GM21717 (cell line): ENCODE measurements around the gene NAA10.

ENCODE experiments used
- ATAC-seq: cut with Tn5 transposase; IDR thresholded peaks from one replicate; pipeline ENCODE4 v1.9.1; 2021; ENCODE audit warnings: mild to moderate bottlenecking, moderate library complexity; ENCODE audit not compliant: unreplicated experiment

NAA10 gene

GRCh38 chrX:153934762-153935325 is at the start of gene NAA10:
Gene NAA10, minus strand, starts transcription at chrX:153935037. Its CDS starts 133 bp downstream, at chrX:153934904.
- ATAC-seq = peak; percentile 81

- ATAC-seq = no peak
These were observed 48.5 kb upstream of the NAA10 start for GRCh38 chrX:153983321-153983801.

DNA sequence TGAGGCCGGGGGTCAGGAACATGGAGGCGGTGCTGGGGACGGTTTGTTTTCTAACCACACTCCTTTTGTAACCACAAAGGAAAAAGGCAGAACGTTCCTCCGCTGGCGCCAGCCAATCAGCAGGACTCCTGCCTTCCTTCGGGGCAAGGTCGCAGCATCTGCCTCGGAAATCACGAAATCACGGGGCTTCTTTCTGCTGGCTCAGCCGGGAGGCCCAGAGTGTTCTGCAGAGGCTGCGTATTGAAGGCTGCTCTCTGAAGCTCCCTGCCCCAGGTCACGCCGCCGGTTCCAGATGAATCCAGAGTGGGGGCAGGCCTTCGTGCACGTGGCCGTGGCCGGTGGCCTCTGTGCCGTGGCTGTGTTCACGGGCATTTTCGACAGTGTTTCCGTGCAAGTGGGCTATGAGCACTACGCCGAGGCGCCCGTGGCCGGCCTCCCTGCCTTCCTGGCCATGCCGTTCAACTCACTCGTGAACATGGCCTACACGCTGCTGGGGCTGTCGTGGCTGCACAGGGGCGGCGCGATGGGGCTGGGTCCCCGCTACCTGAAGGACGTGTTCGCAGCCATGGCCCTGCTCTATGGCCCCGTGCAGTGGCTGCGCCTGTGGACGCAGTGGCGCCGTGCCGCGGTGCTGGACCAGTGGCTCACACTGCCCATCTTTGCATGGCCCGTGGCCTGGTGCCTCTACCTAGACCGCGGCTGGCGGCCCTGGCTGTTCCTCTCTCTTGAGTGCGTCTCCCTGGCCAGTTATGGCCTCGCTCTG is 47.1 kb upstream of the NAA10 start:
- no peak for ATAC-seq

DNA sequence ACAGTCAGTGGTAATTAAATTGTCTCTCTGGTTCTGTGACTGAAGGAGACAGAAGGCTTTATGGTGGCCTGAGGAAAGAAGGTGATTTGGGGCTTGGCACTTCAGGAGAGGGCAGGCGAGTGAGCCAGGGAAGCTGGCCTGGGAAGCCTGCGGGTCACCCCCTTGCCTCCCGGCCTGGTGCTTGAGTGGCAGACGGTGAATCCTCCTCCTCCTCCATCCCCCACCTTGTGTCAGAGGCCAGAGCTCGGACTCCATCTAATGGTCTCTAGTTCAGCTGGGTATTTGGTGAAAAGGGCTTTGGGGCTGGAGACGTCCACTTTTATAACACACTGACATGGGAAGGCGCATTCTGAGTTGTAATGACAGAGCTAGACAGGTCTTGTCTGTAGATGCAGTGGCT is 46.4 kb upstream of the NAA10 start:
- no peak for ATAC-seq

DNA sequence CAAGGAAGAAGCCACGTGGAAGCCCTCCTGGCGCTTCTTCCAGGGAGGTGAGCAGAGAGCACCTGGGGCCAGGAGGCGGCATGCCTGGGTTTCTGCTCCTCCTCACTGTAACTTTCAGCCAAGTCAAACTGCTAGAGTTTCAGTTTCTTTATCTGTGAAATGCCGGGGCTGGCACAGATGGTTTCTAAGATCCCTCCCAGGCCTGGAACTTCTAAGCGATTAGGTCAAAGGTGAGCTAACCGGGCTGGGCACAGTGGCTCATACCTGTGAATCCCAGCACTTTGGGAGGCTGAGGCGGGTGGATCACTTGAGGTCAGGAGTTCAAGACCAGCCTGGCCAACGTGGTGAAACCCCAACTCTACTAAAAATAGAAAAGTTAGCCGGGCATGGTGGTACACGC is 45.6 kb upstream of the NAA10 start:
- ATAC-seq = peak; percentile 52

DNA sequence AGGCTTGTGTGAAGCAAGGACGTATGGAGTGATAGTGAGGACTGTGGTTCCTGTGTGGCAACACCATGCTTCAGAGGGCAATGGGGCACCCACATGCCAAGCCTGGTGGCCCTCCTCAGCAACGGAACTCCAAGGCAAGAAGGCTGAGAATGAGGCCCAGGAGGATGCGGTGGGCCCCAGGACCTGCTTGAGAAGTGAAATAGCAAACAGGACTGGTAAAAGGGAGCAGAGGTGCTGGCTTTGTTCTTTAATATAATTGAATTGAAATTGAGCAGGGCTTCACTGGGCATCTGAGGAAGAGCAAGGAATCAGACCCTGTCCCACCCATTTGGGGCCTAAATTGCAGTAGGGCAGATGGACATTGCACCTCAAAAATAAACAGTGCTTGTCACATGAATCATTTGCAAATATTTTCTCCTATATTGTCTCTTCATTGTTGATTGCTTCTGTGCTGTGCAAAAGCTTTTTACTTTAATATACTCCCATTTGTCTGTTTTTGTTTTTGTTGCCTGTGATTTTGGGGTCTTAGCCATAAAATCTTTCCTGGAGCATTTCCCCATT is 40.0 kb upstream of the NAA10 start:
- ATAC-seq = no peak

GRCh38 chrX:153974003-153974725 is 39.3 kb upstream of the NAA10 start:
- no peak for ATAC-seq

GRCh38 chrX:153973127-153974002 is 38.5 kb upstream of the NAA10 start:
- no peak for ATAC-seq

DNA sequence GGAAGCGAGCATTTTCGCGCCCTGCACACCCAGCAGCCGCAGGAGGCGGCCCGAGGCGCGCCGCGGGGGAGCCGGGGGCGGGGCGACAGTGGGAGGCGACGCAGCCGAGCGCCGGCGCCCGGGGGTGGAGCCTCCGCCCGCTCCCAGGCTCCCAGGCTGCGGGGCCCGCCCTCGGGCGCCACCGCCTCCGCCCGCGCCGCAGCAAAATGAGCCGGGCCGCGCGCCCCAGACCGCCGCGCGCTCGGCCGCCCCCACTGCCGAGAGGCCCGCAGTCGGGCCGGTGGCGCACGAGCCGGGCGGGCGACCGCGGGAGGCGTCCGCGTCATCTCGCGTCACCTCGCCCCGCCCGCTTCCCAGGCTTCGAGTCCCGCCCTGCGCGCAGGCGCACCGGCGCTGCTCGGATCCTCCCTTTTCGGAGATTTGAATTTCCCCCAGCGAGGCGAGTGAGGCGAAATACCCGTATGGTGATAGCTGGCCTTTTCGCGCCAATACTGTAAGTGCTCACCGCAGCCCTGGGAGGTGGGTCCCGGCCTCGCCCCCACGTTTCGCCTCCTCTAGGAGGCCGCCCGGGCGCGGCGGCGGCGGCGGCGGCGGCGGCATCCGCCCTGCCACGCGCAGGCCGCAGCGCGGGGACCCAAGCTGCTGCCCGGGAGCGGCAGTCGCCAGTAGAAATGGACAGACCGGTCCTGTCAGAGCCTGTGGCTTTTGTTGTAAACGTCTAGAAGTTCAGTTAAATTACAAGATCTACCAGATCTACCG is 37.7 kb upstream of the NAA10 start, which contains the start of gene TMEM187:
TMEM187 (plus strand) TSS at position 387 of the 759 bp plus-strand sequence. CDS start 9,309 bp downstream, outside the sequence.
- ATAC-seq = peak; percentile 44

DNA sequence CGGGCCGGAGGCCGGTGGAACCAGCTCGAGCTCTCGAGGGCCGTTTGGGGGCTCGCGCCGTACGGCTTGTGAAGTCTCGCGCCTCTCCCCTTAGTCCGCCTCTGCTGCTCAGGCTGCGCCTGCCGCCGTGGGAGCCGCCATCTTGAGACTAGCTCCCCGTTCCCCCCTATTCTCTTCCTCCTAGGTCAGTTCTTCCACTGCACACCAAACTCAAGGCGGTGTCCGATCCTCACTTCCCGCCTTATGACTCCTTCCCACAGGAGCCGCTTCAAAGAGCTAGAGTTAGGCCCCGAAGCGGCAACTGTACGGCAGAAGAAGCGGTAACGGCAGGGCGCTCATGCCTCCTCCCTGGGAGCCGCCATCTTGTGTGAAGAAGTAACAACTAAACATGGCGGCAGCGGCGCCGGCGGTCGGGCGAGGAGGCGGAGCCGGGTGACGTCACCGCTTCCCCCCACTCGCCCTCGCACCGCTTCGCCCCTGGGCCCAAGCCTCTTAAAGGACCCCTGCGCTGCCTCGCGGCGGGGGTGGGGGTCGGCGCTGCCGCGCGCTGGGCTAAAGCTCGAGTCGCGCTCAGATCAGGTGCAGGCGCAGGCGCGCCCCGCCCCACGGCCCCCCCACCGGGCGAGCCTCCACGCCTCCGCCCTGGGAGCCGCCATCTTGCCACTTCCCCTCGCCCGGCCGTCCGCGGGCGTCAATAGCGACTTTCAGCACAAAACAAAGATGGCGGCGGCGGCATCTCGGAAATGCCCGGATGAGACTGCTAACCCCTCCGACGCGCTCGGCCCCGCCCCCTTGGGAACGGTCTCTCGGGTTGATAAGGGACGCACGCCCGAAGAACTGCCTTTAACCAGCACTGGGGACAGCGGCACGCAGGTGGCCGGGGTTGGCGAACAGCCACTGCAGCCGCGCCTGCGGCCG is 36.9 kb upstream of the NAA10 start, which contains the start of gene HCFC1:
HCFC1 (minus strand) TSS at position 369 of the 918 bp plus-strand sequence. CDS start 978 bp downstream, outside the sequence.
- ATAC-seq = peak; percentile 48

- ATAC-seq = peak; percentile 47
These were observed 36.2 kb upstream of the NAA10 start for GRCh38 chrX:153971124-153971449.

DNA sequence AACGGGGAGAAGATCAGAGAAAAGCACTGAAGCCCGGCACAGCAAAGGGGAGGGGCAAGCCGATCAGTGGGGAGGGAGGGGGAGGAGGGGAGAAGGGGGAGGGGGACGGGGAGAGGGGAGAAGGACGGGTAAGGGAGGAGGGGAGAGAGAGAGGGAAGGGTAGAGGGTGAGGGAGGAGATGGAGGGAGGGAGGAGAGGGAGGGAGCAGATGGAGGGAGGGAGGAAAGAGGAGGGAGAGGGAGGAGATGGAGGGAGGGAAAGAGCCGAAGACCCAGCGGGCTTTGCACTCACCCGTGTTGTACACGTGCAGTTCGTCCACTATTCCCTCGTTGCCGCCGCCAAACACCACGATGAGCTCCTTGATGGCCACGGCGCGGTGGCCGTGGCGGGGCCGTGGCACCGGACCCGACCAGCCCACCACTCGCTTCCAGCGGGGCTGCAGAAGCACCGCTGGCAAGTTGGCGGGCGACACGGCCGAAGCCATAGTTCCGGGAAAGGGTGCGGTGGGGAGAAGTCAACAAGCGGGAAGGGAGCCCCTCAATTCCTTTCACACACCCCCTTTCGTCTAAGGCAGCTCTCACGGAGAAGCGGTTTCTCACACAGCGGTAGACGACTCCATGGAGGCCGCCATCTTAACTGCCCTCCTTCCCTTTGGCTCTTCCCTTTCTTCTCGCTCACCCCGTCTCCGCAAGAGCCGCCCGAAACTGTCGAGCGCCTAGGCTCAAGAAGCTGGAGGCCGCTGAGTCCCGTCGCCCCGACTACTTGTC is 35.7 kb upstream of the NAA10 start:
- peak; percentile 9 for ATAC-seq

DNA sequence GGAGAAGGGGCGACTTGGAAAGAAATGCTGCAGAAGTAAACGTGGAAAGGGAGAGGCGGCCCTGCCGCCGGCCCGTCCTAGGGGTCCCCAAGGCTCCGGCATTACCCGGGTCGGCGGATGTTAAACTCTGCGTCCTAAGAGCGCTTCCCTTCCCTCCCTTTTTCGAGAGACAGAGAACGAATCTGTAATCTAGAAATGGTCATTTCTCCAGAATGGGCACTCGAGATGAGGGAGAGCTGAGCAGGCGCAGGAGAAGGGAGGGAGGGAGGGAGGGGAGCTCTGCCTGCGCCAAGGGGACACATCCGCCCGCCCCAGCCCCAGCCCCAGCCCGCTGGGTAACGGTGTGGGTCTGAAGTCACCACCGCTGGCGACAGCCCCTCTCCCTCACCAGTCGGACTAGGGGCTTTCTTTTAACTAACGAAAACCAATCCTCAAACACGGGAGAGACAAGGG is 35.1 kb upstream of the NAA10 start:
- ATAC-seq = no peak

DNA sequence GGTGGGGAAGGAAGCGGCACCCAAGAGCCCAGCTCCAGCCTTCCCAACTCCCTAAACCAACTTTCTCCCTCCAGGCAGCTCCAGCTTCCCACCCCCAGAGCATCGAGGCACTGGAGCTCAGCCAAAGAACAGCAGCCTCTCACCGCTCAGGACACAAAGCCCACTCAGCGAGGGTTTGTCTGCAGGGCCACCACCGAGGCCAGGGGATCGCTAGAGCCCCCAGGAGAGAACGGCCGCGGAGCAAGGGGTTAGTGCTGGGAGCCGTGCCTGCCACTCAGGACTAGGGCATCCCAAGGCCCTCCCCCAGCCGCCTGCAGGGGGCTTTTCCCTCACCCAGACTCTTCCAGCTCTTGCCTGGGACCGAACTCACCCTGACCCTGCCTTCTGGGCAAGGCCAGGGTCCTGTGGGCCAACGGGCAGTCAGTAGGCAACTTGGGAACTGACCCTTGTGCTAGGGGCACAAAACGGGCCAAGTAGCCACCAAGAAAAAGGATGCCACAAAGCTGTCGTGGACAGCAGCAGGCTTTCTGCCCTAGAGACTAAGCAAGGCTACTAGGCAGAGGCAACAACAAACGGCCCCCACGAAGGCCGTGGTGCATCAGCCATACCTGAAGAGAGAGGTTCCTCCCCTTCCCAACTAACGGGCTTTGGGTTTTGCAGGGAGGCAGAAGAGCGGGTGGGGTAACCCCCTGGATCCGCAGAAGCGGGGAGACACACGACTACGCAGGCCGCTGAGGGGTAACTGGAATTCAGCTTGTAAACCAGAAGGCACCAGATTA is 34.5 kb upstream of the NAA10 start:
- no peak for ATAC-seq

DNA sequence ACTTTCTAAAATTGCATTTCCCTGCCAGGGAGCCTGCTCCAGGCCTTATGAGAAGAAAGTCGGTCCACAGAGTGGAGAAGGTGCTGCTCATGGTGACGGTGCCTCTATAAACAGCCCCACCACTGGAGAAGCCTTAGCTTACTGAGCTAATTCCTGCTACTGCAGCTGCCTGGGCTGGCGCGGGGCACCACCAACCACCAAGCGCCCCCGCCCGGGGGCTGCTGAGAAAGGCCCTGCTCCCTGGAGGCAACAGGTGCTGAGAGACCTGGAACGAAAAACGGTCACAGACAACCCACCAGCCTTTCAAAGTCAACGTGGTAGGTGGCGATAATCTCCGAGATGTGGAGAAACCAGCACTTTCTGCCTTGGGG is 33.9 kb upstream of the NAA10 start:
- no peak for ATAC-seq

DNA sequence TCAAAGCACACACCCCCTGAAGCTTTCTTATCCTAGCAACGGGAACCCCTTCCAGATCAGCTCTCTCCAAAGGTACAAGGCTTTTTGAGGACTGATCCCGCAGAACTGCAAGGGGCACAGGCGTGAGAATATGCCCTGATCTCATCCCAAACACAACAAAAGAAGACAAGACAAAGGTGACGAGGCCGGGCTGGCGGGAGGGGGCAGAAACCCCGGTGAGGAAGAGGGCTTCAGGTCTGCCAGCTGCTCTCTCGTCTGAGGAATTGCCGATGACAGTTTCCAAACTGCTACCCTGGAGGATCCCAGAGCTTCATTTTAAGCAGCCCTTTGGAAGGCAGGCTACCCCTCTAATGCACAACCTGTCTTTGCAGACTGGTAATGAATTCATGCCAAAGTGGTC is 33.4 kb upstream of the NAA10 start:
- no peak for ATAC-seq
